Subcutaneous adipose tissue (tissue), 4 donors: ENCODE data around the gene TRDN. TPM values are rescaled to one million over a fixed set of nuclear protein-coding genes. Genes with fewer than 3 reads are reported as not detected.

Source experiments
- total RNA-seq, 4 donors: library from RNA; depleted of rRNA; stranded (reverse); fragments of >200 nt; gene quantifications; one replicate each; pipeline ENCODE4 v1.1.0, GENCODE V29; 2016
- TF ChIP-seq, protein P1 (sequence below): fragments of 450-650 bp; IDR thresholded peaks from one replicate; pipeline ENCODE4 v1.5.1; 2016; ENCODE audit warnings: low read depth, mild to moderate bottlenecking, control low read depth, antibody characterized with exemption, moderate library complexity

The TRDN gene
- total RNA-seq, 4 donors from 2014 or later = under 0.01 to 2.8 (median 2.2) TPM; not detected in 1

- TF ChIP-seq, protein P1, sequence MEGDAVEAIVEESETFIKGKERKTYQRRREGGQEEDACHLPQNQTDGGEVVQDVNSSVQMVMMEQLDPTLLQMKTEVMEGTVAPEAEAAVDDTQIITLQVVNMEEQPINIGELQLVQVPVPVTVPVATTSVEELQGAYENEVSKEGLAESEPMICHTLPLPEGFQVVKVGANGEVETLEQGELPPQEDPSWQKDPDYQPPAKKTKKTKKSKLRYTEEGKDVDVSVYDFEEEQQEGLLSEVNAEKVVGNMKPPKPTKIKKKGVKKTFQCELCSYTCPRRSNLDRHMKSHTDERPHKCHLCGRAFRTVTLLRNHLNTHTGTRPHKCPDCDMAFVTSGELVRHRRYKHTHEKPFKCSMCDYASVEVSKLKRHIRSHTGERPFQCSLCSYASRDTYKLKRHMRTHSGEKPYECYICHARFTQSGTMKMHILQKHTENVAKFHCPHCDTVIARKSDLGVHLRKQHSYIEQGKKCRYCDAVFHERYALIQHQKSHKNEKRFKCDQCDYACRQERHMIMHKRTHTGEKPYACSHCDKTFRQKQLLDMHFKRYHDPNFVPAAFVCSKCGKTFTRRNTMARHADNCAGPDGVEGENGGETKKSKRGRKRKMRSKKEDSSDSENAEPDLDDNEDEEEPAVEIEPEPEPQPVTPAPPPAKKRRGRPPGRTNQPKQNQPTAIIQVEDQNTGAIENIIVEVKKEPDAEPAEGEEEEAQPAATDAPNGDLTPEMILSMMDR = no peak
Measured at GRCh38 chr6:123564361-123564760, 72.4 kb downstream of the TRDN start.

DNA sequence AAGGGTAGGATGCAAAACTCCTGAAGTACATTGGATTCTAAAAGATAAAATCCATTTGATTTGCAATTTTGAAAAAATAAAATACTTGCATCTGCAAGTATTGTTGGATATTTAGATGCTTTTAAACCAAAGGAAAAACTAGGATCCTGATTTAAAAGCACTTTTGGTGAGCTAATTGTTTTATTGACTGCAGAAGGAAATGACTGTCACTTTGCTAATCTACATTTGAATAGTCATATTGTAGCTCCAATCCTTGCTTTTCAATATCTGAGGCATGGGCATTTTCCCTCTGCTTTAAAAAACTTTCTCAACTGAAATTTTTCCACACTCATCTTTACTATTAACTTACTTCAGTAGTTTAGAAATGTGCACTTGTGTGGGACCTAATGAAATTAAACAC, 74.1 kb downstream of the TRDN start:
- TF ChIP-seq, protein P1 = no peak

DNA sequence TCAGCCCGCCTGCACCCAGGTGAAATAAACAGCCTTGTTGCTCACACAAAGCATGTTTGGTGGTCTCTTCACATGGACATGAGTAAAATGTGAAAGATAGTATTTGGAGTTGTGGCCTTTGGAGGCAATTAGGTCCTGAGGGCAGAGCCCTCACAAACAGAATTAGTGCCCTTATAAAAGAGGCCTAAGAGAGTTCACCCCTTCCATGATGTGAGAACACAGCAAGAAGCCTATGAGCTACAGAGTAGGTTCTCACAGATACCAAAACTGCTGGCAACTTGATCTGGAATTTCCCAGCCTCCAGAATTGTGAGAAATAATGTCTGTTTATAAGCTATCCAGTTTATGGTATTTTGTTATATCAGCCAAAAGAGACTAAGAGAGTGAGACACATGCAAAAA, 74.5 kb downstream of the TRDN start:
- TF ChIP-seq, protein P1 = no peak

- TF ChIP-seq, protein P1 = no peak
Measured at GRCh38 chr6:123551939-123552707, 84.6 kb downstream of the TRDN start.

DNA sequence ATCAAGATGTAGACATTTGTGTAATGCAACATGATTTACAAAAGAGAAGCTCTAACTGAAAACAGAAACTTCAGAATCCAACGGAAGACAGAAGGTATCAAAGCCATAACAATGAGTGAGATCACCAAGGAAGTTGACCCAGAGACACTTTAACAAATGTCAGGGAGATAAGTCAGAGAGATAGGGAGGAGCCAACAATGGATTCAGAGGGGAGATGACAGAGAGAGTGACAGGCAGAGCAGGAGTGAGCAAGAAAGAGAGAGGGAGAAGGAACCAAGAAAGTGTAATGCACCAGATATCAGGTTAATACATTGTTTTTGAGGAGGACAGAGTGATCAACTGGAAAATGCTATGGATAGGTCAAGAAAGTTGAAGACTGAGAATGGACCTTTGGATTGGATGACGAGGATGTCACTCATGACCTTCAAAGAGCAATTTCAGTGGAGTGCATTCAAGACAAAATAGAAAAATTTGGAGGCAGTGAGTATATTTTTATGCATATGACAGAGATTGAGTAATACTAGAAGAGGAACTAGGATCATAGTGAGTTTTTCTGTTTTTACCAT, 86.6 kb downstream of the TRDN start:
- TF ChIP-seq, protein P1 = no peak

- TF ChIP-seq, protein P1 = no peak
Measured at GRCh38 chr6:123549476-123549875, 87.3 kb downstream of the TRDN start.

DNA sequence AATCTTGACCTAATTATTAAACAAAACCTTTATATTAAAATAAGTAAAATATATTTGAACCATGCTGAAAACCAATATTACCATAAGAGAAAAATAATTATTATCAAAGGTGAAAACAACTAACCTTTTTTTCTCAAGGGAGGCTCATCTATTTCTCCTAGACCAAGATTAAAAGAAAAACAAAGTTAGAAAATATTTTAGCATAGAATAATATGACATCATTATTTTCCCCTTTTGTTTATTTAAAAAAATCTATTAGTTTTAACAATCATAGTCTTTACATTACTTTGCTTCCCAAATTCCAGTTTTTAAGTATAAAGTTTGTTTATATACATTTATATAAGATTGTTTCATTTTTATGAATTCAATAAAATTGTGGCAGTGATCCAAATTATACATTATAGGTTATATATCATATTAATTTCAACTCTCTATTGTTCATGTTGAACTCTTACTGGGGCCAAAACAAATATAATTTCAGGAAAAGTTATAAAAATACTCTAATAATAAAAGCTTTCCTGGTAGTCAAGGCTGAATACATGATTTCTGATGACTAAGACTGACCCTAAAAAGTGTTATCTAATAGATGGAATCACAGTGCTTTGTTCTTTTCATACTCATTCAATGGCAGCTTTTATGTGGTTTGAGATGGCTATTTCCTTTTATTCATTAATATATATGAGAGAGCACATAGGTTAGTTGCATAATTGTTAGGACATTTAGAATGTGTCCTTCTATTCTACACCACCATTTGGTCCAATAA, 89.4 kb downstream of the TRDN start:
- TF ChIP-seq, protein P1 = no peak
